MM.1S (cell line): ENCODE data around the gene PDE6A.

Experiments
- CTCF ChIP-seq: fragments of 300-600 bp; sonication (generic); IDR thresholded peaks from 2 replicates; pipeline ENCODE4 v1.5.1; 2016; ENCODE audit warnings: antibody characterized with exemption, low read length, mixed read lengths
- EZH2 ChIP-seq: fragments of 300-600 bp; sonication (generic); optimal IDR thresholded peaks from 2 replicates; pipeline ENCODE3; 2017; ENCODE audit warnings: low read depth, mild to moderate bottlenecking, antibody characterized with exemption, low read length, mixed read lengths
- EZH2phosphoT487 ChIP-seq: fragments of 300-600 bp; sonication (generic); IDR thresholded peaks from 2 replicates; pipeline ENCODE4 v1.6.1; 2018; ENCODE audit warnings: antibody characterized with exemption, low read length

- TF ChIP-seq EZH2 (no peak), CTCF (no peak; the same call in 1 of the 2 replicates), EZH2phosphoT487 (no peak)
Observed at GRCh38 chr5:149853331-149853648, 91.3 kb downstream of the PDE6A start.
